SHP77 (cell line): ENCODE results near the gene POLR2E.

ENCODE experiments used
- DNase-seq, 2 experiments: peaks; one replicate each; lab custom pipeline; 2025; lab: John Stamatoyannopoulos, UW

The POLR2E gene

DNA sequence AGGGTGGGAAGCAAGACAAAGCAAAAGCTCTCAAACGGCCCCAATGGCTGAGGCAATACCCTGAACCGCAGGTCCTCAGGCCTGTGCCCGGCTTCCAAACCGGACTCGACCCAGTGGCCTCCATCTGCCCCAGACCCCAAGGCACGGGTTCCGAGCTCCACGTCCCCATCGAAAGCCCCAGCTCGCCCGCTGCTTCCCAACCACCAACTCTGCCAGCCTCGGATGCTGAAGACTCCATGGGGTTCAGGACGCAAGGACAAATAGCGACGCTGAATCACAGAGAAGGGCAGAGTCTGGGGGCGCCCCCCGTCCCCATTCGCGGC, 559 bp downstream of the POLR2E start:
- DNase-seq = no peak

- DNase-seq = no peak
These were observed 1.2 kb downstream of the POLR2E start for GRCh38 chr19:1093811-1094553.

DNA sequence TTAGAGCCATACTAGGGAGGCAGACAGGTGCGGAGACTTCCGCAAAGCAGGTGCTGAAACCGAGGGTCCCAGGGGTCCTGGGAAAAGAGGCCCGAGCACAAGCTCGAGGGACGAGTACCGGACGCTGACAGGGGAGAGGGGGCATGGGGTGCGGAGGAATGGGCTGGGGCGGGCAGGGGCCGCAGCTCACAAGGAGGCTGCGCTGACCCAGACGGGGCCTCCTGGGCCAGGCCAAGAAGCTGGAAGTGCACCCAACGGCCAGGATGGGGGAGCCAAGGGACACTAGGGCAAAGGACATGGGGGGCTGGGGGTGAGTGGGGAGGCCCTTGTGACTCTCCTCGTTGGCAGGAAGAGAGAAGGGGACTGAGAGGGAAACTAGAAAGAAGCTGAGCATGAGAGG, 1.8 kb downstream of the POLR2E start:
- DNase-seq = no peak

GRCh38 chr19:1091544-1092175, 3.5 kb downstream of the POLR2E start:
- DNase-seq = no peak

DNA sequence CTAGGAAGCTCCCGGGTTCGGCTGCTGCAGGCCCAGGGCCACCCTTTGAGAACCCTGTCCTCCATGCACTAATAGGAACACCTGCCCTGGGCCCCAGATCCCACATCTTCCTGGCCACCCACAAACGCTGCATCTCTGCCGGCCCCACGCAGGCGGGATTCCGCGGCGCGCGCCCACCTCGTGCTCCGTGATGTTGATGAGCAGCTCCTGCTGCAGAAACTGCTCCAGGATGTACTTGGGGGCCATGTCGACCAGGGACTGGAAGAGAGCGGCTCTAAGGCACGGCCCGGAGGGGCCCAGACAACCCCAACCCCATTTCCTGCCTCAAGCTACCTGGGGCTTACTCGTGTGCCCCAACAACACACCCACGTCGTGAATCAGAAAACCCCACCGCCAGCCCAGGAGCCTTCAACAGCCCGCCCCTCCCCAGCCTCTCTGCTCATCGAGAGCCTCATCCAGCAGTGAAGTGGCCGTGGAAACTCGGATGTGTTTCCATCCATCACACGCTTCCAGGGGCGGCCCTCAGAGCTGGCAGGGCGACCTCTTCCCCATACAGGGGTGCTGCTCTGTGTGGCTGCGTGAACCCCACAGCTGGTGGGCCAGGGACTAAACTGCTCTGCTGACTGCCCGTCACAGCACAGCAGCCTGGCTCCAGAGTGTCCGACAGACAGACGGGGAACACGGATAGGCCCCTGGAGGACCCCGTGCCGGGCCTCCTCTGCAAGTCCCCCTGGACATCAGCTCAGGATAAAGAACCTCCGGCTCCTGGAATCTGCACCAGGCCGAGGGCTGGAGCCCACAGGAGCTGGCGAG, 4.2 kb downstream of the POLR2E start:
- DNase-seq = no peak

DNA sequence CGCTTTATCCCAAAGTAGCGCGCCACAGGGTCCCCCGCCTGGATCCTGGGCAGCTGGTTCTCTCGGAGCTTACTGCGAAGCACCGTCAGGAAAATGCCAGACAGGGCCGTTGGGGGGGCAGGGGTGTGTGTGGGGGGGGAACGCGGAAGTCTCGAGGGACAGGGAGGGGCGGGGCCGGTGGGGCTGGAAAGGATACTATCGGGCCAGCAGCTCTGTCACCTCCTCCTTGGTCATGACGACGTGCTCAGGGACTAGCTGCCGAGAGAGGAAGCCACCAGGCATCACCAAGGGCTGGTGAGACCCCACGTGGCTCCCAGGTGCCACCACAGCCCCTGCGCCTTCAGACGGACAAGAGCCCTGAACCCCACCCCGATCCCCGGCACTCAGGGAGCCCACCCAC, 5.3 kb downstream of the POLR2E start:
- DNase-seq = no peak

DNA sequence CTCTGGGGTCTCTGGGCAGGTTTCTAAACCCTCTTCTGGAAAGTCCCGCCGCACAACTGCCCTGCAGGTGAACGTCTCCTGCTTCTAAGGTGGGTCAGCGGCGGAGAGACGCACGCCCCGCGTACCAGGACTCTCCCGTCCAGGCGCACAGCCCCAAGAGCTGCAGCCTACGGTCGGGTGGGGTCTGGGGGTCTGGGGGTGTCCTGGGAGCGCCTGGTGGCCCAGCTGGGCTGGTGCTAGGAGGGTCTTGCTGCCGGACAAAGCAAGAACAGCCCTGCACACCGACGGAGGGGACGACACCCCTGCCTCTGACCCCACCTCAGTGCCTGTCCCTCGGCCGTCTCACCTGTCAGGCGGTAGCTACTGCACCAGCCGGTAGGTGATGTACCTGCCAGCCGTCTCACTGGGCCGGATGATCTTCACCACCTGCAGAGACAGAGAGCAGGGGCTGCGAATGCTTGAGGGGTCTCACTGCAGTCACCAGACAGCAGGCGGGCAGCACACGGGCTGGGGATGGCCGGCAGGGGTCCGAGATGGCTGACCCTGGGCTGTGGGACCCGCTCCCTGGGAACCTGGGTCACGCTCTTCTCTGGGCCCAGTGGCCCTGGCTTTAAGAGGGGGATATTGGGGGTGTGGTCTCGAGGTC, 5.9 kb downstream of the POLR2E start:
- DNase-seq = no peak

- no peak for DNase-seq
These were observed 6.7 kb downstream of the POLR2E start for GRCh38 chr19:1088416-1089010.

GRCh38 chr19:1087813-1088415, 7.3 kb downstream of the POLR2E start:
- DNase-seq = no peak

DNA sequence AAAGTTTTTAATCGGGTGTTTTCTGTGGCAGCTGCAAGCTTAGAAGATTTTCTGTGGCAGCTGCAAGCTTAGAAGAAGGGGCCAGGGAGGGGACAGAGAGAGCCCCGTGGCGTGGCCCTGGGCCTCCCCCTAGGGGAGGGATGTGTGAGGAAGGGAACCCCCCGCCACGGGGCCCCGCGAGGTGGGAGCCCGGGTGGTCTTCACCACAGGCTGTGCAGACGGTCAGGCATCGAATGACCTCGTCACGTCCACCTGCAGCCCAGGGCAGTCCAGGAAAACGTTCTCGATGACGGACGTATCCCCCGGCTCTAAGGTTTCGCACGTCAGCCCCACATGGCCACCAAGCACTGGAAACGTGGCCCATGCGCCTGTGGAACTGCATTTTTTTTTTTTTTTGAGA, 8.6 kb downstream of the POLR2E start:
- DNase-seq = no peak

DNA sequence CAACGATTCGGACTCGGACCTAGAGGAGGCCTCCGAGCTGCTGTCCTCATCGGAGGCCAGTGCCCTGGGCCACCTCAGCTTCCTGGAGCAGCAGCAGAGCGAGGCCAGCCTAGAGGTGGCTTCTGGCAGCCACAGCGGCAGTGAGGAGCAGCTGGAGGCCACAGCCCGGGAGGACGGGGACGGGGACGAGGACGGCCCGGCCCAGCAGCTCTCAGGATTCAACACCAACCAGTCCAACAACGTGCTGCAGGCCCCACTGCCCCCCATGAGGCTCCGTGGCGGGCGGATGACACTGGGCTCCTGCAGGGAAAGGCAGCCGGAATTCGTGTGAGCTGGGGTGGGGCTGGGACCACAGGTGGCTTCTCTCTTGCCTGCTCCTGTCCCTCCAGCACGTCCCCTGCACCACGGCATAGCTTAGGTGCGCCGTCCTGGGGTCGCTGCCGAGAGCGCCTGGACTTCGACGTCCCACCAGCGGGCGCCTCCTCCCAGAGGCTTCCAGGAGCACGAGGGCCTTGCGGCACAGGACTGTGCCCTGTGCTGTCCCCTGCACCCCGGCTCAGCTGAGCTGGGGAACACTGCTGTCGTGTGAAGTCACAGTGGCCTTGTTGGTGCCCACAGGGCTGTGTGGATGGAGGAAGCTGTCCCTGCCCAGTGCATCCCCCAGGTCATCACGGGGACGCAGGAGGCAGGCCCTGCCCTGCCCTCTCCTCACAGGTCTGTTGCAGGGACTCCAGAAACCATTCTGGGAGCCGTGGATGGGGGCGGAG, 9.3 kb downstream of the POLR2E start:
- DNase-seq = no peak

- no peak for DNase-seq
These were observed 10.0 kb downstream of the POLR2E start for GRCh38 chr19:1085053-1085658.

GRCh38 chr19:1084024-1084868, 10.9 kb downstream of the POLR2E start:
- no peak for DNase-seq

DNA sequence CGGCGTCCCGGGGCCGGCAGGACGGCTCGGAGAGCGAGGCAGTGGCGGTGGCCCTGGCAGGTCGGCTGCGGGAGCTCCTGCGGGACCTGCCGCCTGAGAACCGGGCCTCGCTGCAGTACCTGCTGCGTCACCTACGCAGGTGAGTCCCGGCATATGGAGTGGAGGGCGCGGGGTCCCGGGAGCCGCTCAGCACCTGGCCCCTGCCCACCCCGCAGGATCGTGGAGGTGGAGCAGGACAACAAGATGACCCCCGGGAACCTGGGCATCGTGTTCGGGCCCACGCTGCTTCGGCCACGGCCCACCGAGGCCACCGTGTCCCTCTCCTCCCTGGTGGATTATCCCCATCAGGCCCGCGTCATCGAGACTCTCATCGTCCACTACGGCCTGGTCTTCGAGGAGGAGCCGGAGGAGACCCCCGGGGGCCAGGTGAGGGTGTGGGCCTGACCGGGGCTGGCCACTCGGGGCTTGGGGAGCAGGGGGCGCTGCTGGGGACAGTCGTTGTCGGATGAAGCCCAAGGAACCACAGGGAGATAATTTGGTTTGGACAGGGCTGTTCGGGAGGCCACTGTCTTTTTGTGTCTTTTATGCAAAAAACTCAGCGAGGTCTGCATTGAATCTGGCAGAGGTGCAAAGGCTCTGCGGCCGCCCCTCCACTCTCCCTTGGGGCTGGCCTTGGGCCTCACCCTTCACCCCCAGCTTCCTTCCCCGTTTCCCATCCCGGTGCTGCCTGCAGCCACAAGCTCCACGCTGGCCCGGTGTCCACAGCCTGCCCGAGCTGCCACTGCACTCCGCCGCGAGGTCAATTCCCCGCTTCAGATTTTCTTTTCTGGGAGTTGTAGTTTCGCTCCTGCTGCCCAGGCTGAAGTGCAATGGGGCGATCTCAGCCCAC, 12.0 kb downstream of the POLR2E start:
- DNase-seq = no peak

DNA sequence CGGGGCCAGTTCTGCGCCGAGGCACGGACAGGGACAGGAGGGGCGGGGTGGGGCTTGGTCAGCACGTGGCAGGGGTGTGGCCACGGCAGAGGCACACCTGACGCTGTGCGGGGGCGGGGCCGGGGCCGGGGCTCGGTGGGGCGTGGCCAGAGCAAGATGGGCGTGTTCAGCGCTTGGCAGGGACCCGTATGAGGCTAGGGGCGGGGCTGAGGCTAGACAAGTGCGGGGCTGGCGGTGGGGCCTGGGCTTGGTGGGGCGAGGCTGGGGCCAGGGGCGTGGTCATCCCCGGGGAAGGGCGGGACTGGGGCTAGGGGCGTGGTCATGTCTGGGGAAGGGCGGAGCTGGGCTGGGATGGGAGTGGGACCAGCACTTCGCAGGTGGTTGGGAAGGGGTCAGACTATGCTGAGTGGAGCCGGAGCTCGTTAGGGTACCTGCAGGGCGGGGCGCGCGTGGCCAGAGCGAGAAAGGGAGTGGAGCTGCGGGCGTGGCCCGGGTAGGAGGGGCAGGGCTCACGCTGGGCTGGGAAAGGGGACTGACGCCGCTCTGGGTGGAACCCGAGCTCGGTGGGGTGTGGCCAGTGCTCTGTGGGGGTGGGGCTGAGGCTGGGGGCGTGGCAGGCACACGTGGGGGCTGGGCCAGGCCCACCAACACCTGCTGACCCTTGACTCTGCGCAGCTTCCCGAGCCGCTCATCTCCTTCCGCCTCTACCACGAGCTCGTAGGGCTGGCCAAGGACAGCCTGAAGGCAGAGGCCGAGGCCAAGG, 12.8 kb downstream of the POLR2E start:
- DNase-seq = peak; percentile 78 to 82

GRCh38 chr19:1081301-1082164, 13.6 kb downstream of the POLR2E start:
- no peak for DNase-seq
